ENCODE measurements around the gene HIBADH. TPM values are rescaled to one million over a fixed set of nuclear protein-coding genes. Genes with fewer than 3 reads are reported as not detected.

Gene HIBADH
- total and polyA plus RNA-seq, 9 of the 15 experiments (the other 6 are each of a cell fraction or from before 2014, with no cell fraction given), result 10.7 to 67.8 (median 36.9) TPM

DNA sequence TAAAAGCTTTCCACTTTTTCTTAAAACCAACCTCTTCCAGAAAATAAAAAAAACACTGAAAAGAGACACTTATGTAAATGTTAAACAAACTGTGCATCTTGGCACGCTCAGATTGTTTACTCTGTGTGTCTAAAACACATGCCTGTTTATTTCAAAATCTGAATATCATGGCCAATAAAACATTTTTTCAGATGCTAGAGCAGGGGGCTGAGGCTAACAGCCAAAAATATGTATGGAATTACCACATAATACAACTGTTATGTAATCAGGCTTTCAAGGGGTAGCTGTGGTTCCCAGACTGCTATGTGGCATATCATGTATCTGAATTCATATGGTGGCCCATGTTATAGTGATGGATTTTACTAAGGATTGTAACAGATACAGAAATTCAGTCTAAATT, 130.4 kb downstream of the HIBADH start (continued):
- no peak for TF ChIP-seq E2F3 (CRISPR knock-in tag; IDR thresholded peaks at IDR 0.05)
- TF ChIP-seq HNRNPK (IDR thresholded peaks at IDR 0.05; ENCODE audit: low read depth, low read length, poor library complexity, severe bottlenecking), result no peak
- TF ChIP-seq, protein P1, sequence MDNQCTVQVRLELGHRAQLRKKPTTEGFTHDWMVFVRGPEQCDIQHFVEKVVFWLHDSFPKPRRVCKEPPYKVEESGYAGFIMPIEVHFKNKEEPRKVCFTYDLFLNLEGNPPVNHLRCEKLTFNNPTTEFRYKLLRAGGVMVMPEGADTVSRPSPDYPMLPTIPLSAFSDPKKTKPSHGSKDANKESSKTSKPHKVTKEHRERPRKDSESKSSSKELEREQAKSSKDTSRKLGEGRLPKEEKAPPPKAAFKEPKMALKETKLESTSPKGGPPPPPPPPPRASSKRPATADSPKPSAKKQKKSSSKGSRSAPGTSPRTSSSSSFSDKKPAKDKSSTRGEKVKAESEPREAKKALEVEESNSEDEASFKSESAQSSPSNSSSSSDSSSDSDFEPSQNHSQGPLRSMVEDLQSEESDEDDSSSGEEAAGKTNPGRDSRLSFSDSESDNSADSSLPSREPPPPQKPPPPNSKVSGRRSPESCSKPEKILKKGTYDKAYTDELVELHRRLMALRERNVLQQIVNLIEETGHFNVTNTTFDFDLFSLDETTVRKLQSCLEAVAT (IDR thresholded peaks at IDR 0.05), result no peak
- TF ChIP-seq, protein P2, sequence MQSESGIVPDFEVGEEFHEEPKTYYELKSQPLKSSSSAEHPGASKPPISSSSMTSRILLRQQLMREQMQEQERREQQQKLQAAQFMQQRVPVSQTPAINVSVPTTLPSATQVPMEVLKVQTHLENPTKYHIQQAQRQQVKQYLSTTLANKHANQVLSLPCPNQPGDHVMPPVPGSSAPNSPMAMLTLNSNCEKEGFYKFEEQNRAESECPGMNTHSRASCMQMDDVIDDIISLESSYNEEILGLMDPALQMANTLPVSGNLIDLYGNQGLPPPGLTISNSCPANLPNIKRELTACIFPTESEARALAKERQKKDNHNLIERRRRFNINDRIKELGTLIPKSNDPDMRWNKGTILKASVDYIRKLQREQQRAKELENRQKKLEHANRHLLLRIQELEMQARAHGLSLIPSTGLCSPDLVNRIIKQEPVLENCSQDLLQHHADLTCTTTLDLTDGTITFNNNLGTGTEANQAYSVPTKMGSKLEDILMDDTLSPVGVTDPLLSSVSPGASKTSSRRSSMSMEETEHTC (IDR thresholded peaks at IDR 0.05), result no peak
- no peak for TF ChIP-seq OTX1 (CRISPR knock-in tag; IDR thresholded peaks at IDR 0.05)
- TF ChIP-seq MBD2 (IDR thresholded peaks at IDR 0.05; ENCODE audit: borderline replicate concordance, low read depth), result no peak

DNA sequence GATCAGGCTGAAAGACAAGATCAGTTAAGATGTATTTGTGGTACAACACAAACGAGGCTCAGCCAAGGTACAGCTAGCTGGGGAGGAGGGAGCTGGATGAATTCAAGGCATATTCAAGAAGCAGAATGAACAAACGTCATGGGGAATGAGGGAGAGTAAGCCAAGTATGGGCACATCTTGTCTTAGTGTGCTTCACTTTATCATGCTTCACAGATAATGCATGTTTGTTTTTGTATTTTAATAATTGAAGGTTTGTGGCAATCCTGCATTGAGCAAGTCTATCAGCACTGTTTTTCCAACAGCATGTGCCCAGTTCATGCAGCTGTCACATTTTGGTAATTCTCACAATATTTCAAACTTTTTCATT, 135.4 kb downstream of the HIBADH start:
- TF ChIP-seq ETV5 (CRISPR knock-in tag; IDR thresholded peaks at IDR 0.05; ENCODE audit: low read depth), result no peak
- TF ChIP-seq, protein P3, sequence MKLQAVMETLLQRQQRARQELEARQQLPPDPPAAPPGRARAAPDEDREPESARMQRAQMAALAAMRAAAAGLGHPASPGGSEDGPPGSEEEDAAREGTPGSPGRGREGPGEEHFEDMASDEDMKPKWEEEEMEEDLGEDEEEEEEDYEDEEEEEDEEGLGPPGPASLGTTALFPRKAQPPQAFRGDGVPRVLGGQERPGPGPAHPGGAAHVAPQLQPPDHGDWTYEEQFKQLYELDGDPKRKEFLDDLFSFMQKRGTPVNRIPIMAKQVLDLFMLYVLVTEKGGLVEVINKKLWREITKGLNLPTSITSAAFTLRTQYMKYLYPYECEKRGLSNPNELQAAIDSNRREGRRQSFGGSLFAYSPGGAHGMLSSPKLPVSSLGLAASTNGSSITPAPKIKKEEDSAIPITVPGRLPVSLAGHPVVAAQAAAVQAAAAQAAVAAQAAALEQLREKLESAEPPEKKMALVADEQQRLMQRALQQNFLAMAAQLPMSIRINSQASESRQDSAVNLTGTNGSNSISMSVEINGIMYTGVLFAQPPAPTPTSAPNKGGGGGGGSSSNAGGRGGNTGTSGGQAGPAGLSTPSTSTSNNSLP (IDR thresholded peaks at IDR 0.05; ENCODE audit: borderline replicate concordance, low read depth, low read length), result no peak
- no peak for TF ChIP-seq POLR2G (IDR thresholded peaks at IDR 0.05; ENCODE audit: low read depth, low read length)
- no peak for TF ChIP-seq FOXK1 (CRISPR knock-in tag; IDR thresholded peaks at IDR 0.05; ENCODE audit: borderline replicate concordance)
- Histone ChIP-seq H3K27ac (ENCODE audit: extremely low read depth, low read depth, low read length) (no peak overlapping the region), H2AFZ (ENCODE audit: low read depth, low read length) (no peak overlapping the region), H3K9ac (ENCODE audit: insufficient read depth in 1 of 2, low read depth in 2 of 2, low read length in 2 of 2) (no peak overlapping the region), H3K4me3 (no peak overlapping the region), H3K9me3 (replicated peaks; ENCODE audit: control insufficient read depth, insufficient read depth, low read depth, low read length) (no peaks in the 10 kb centered on the region), H3K9me1 (ENCODE audit: control insufficient read depth, insufficient read depth, low read length) (no peaks in the 10 kb centered on the region), H3K4me1 (replicated peaks in 1 of 2; ENCODE audit: control insufficient read depth in 2 of 2, insufficient read depth in 2 of 2, low read length in 2 of 2) (no peaks in the 10 kb centered on the region), H3K36me3 (ENCODE audit: control insufficient read depth, insufficient read depth, low read length) (peaks cover 39% of the 10 kb centered on the region), H3K4me2 (ENCODE audit: insufficient read depth, low read length) (no peak overlapping the region), H4K20me1 (replicated peaks; ENCODE audit: control insufficient read depth, insufficient read depth, low read length) (no peaks in the 10 kb centered on the region), H3K79me2 (ENCODE audit: control insufficient read depth, insufficient read depth, low read length) (no peaks in the 10 kb centered on the region), H3K27me3 (ENCODE audit: control insufficient read depth in 2 of 2, insufficient read depth in 2 of 2, low read length in 2 of 2) (no peaks in the 10 kb centered on the region)
- ChIA-PET POLR2A (no interaction called here), CTCF (ENCODE audit: low intra/inter-chr PET ratio) (no interaction called here)
- no peak for FAIRE-seq
- intact Hi-C loops (cut with micrococcal nuclease) (no loop called here), in situ Hi-C loops (cut with MboI) (no loop called here)
- BruUV-seq (replicated peaks), result no TSS peak
- DNase-seq (ENCODE audit: extremely low read depth in 1 of 4, low spot score in 3 of 4), result no peak
- WGBS (ENCODE audit: insufficient coverage, low coverage, missing lambda C conversion rate), result 21% methylated on average over 2 of the region's 2 CpGs
- no peak for ATAC-seq
